Activated naive CD4-positive, alpha-beta T cell (primary cell): Measurements from ENCODE around the gene RASAL2.

Experiments used
- DNase-seq, 4 experiments: peaks; one replicate each; lab custom pipeline; 2025; lab: John Stamatoyannopoulos, UW

Gene RASAL2

DNA sequence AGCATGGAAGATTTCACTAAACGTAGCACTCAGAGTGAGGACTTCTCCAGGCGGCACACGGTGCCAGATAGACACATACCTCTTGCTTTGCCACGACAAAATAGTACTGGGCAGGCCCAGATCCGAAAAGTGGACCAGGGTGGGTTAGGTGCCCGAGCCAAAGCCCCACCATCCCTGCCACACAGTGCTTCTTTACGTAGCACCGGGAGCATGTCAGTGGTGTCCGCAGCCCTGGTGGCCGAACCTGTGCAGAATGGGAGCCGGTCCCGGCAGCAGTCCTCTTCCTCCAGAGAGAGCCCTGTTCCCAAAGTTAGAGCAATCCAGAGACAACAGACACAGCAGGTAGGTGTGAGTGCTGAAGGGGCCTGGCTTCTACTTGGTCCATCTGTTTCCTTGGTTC, 364.3 kb downstream of the RASAL2 start:
- no peak for DNase-seq

DNA sequence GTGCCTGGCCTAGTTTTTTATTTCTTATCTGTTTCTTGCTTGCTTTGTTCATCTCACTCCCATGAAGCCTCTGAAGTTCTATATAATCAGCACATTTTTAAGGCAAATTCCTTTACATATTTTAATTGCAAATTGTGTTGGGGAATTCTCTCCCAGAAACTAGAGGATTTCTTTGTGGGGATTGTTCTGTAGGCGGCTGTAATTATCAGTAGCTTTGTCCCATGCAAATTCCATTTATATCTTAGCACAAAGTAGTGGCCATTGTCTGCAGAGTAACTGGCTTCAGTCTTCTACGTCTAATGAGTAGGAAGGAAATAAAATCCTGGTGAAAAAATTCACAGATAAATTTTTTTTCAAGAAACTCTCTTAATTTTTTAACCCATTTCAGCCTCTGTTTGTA, 367.2 kb downstream of the RASAL2 start:
- no peak for DNase-seq

DNA sequence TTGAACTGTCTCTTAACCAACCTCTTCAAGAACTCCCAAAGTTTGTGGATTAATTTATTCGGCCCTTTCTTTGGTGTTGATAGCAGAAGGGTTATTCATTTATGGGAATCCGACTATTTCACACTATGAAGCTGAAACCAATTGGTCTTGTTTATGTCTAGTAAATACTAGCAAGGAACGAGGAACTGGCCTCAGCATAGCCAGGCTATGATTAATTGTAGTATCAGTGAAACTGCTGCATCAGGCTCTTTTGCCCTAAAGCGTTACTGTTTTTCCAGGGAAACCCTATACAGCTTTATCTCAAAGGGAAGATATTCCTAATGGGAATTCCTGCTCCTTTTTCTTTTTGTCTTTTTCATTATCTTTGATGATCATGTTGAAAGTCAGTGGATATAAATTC, 367.8 kb downstream of the RASAL2 start:
- no peak for DNase-seq

DNA sequence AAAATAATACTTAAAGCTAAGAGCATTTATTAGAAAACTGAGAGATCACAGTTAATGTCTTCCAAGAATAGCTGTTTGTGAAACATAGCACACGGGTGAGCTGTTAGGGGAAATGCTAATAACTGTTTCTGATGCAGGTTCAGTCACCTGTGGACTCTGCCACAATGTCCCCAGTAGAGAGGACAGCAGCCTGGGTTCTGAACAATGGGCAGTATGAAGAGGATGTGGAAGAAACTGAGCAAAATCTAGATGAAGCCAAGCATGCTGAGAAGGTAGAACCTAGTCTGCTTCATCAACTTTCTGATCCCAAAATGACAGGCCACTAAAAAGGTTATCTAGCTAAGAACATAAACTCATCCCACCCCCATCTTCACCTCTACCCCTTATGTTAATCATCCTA, 370.2 kb downstream of the RASAL2 start:
- DNase-seq, result no peak

DNA sequence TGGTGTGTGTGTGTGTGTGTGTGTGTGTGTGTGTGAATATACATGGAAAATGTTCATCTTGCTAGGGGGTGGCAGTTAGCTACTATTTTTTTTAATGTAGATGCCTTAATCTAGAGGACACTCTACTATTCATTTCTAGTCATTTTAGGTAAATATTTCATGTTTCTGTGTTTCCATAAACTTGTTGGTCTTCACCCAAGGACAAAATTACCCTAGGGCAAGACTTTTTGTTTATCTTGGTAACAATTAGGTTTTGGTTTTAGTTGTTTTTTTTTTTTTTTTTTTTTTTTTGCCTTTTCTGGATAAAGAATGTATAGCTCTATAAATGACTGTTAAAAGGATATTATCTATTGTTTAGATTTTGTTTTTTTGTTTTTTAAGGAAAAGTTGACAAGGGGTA, 370.7 kb downstream of the RASAL2 start:
- DNase-seq, result no peak

DNA sequence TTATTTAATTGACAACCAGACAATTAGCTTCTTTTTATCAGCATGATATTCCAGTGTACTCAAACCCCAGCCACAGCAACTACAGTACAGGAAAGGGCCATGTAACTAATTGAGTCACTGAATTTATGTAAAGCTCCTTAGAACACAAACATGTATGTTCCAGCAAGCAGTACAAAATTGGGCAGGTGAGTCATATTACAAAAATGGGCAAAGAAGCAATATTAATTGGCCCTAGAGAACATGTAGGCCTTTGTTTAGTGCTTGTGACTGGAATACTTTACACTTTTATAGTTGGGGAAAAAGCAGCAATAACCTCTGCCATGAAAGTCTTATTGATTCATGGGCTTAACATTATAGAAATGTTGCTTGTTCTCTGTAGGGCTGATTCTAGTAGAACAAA, 371.1 kb downstream of the RASAL2 start:
- DNase-seq, result no peak

DNA sequence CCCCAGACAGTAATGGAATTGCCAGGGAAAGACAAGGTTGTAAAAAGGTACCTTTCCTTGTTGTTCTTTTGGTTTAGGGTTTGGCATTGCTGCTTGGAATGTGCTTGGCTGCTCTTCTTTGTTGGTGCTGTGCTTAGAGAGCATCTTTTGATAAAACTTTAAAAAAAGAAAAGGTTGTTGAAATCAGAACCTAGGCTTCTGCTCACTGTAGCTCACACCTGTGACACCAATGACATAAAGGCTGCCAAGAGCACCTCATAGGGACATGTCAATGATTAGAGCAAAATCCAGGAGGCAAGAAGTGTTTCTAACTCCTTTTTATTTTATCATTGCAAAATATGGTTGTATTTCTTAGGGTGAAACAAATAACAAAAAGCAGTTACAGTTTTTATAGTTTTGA, 373.9 kb downstream of the RASAL2 start:
- no peak for DNase-seq

DNA sequence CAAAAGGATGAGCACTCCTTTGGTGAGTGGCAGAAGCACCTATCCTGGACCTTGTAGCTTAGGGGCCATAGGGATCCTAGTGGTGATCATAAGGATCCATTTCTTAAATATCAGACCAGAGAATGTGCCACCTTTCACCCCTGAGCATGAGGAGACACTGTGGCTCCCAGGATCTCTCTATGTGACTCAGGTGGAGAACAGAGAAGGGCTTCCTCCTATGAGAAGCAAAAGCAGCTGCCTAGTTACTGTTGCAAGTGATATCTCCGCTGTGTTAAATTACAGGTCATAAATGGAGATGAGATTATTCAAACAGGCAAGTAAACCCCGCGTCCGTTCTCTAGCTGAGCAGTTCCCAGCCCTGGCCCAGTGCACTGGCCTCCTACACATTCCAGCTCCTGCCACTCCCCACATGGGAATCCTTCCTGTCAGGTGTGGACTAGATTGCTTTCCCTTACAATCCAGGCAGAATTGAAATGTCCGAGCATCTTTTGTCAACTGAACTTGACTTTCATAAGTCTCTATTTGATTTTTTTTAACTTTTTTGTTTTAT, 376.6 kb downstream of the RASAL2 start:
- DNase-seq, result no peak

DNA sequence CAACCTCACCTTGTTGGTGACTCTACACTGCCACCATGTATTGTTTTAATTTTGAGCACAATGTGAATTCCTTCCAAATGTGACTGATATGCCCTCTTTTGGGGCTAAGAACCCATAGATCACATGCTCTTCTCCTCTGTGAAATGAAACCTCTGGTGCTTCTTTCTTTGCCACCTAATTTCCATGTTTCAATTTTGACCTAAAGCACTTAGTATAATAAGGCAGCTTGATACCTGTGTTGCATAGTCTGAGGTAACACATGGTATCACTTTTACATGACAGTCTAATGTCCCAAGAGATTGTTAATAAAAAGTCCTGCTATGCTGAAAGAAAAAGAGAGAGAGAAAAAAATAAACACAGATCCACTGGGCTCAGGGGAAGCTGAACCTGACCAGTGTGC, 378.6 kb downstream of the RASAL2 start:
- no peak for DNase-seq

DNA sequence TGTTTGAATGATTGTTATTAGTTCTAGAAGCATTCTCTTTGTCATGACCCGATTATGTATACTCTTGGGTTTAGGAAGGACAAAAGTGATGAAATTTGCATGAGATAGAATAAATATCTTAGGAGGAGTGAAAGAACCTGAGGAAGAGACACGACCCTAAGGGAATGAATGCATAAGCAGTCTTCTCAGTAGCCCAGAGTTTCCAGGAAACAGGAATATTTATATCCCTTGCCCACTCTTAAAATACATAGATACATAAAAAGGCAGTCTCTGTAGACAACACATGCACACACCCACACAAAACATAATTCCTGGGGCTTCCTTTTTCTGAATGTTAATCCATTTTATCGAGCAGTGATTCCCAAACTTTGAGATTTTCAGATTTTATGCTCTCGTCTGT, 383.5 kb downstream of the RASAL2 start:
- no peak for DNase-seq

DNA sequence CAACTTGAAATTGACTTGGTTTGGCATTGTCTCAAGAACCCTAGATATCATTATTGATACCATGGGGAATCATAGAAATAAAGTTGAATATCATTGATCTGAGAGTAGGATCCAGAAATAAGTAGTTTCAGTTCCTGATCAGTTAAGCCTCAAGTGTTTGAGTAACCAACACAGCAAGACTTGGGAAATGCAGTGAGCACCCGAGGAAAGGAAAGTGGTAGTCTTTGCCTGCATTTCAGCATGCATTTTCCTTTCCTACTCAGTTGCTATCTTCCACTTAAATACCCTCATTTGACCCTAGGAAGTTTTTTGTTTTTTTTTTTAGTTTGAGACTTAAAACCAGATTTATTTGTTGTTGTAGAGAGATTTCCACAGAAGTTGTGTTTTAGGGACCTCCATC, 383.9 kb downstream of the RASAL2 start:
- DNase-seq, result no peak

DNA sequence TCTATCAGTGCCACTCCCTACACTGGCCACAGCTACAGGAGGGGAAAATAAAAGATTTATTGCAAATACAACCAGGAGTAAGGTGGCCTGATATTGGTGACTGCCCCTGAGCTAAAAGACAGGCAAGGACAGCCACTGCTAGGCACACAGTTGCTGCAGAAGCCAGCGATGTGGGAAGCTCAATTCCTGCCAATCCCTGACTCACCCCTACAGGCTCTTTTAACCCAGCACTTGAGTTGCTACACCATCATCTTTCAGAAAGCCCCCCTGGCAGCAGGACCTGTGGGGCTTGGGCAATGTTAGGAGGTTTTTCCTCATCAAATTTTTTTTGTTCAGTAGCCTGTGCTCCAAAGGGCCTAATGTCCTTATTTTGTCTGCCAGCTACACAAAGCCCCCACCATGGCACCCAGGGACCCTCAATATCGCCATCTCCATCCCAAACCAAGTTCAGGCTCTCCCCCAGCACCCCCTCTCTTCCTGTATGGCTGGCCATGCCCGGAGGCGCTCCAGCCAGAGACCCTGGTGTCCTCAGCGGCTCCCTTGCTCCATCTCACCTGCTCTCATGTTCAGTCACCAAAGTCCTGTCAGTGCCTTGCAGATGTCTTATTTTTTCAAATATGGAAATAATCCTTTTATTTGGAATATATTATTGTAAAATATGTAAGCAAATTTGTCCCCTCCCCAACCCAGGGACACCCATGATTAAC, 389.5 kb downstream of the RASAL2 start:
- DNase-seq, result no peak

DNA sequence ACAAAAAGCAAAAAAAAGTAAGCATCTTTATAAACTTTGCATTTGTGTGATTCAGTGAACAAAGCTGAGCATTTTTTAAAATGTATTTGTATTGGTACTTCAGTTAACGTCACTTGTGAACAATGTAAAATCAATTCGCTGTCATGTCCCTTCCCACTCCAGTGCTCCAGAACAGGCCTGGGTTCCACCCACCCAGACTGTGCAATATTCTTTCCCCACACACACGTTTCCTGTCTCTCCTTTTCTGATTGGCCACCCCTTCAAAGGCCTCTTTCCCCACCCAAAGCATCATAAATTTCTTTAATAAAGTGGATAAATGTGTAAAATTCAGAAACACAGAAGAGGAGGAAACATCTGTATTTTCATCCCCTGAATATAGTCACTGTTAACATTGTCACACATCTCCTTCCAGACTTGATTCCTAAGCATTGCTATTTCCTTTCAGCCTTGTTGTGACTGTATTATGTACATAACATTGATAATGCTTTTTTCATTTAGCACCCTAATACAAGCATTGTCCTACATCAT, 390.9 kb downstream of the RASAL2 start:
- no peak for DNase-seq

DNA sequence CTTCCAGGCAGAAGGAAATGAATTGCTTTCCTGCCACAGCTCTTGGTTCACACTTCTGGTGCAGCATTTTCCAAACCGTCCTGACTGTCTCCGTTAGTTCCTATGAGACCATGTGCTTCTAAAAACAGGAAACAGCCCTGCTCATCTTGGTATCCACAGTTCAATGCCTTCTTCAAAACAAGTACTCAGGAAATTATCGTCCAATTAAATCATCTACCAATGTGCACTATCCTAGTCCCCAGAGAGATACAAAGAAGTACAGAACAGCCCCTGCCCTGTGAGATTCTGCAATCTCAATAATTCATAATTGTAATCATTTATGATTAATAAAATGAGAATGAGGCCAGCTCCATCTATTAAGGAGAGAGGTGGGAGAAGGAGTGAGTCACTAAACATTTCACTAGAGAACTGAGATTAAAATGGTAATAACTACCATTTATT, 391.7 kb downstream of the RASAL2 start:
- no peak for DNase-seq

DNA sequence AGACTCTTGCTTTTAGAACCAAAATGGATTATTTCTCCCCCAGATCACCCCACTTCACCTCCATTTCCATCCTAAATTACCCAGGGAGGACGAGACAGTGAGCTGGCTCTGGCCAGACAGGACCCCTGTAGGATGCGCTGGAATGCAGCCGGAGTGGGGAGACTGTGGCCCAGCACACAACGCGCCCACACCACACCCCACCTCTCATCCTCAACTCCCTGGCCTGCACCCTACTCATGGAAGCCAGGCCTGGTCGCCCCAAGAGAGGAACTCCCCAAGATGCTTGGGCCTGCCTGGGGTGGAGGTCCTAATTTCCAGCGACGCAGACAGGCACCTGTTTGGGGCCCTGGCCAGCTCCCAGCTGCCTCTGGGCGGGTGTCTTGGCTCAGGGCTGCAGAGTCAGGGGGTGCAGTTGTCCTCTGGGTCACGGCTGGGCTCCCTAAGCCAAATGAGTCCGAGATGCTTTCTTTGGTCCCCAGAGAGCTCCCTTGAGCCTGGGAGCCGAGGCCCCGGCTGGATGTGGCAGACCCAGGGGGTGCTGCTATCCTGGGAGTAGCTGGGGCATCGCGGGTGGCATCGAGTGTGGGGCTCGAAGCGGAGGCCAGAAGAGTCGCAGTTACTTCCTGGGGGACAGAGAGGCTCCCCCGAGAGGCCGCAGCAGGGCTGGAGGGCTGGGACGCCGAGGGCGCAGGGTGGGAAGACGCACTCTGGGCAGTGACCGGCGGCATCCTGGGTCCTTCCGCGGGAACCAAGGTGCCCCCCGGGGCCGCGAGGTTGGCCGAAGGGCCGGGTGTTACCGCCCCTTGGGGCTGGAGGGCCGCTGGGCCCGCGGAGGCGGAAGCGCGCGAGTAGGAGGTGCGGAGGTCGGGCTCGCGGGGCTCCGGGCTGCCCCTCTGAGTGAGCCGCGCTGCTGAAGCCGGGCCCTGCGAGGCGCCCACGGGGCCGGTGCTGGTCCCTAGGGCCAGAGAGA, 392.5 kb downstream of the RASAL2 start:
- no peak for DNase-seq

DNA sequence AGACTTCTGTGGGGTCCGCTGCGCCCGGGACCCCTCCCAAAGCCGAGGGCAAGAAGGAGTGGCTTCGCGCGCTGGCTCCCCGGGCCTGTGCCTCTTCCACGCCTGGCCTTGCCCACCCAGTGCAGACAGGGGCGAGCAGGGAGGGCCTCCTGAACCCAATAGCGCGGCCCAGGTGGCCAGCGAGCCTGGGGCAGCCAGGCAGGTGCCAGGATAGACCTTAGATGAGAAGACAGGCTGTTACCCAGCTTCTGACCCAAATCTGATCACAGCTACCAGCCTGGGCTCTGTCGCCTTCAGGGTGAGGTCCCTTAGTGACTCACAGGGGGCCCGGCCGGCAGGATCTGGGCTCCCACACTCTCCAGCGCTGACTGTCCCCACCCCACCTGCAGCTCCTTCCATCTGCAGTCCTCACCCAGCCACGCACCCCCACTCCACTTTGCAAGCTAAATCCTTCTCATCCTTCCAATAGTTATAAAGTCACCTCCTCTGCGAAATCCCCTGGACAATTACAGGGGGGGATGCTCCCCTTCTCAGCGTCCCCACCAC, 393.2 kb downstream of the RASAL2 start:
- DNase-seq, result no peak

DNA sequence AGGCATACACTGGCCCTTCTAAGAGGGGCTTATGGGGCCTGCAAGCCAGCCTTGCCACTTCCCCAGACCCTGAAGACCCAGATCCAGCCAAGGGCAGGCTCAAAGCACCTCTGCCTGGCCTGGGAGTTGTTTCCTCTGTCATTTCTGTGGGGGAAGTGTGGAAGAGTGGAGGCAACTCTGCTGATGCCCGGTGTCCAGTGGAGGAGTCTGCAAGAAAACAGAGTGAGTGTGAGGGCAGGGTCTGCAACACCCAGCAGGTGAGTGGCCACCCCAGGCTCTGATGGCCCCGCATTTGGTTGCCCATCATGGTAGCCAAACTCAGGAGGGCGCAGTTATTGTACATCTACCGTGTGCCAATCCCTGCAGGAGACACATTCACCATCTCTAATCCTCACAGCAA, 394.5 kb downstream of the RASAL2 start:
- no peak for DNase-seq

DNA sequence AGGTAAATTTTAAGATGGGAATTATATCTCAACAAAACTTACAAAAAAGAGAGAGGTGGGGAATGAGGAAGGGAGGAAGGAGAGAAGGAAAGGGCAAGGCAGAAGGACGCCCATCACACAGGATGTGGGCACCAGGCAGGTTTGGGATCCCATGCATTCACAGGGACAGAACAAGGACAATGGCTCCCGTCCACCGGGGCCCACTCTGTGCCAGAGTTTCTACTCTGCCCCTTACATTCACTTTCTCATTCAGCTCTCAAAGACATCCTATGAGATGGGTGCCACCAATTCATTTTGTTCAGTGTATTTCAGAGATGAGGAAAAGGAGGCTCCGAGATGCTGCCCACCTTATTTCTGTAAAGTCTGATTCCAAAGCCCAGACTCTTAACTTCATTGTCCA, 395.5 kb downstream of the RASAL2 start:
- DNase-seq, result no peak

DNA sequence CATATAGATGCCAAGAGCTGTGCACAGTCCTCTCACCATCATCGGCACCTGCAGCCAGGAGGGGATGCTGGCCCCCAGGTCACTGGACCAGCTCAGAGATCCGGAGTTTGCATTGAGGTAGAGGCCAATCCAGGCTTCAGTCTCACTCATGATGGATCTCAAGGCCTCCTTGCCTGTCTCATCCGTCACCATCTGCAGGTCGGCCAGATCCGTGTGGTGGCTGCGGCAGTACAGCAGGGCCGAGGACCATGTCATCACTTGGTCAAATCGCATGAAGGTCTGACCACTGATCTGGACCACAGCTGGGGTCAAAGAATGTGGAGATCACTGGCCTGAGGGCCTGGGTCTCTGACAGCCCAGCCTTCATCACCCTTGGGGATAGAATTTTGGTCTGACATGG, 396.2 kb downstream of the RASAL2 start:
- DNase-seq, result no peak

DNA sequence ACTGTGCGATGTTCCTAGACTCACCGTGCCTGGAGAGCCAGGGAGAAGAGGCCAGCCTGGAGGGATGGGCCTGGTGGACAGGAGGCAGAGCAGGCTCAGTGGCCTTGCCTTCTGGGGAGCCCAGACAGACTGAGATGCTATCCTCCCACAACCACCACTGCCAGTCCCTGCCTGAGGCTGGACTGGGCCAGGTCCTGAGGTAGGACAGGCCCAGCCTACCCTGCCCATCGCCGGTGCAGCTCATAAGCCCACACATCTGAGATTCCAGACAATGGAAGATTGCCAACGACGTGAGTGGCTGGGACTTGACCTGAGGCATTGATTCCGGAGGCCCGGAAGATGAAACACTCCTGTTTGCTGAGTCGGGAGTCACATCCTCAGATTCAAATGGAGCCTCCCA, 397.1 kb downstream of the RASAL2 start:
- DNase-seq, result no peak

DNA sequence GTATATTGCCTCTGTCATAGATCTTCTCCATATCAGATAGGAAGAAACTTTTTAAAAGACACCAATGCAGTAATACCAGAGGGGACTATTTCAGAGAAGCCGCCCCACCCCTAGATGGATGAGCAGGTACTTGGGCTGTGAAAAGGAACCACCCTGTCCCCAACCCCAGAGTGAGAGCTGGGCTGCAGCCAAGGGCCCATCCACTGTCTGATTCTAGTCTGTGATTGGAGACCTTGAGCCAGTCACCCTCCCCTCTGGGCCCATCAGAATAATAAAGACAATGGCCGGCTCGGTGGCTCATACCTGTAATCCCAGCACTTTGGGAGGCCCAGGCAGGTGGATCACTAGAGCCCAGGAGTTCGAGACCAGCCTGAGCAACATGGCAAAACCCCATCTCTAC, 397.8 kb downstream of the RASAL2 start:
- DNase-seq, result no peak

DNA sequence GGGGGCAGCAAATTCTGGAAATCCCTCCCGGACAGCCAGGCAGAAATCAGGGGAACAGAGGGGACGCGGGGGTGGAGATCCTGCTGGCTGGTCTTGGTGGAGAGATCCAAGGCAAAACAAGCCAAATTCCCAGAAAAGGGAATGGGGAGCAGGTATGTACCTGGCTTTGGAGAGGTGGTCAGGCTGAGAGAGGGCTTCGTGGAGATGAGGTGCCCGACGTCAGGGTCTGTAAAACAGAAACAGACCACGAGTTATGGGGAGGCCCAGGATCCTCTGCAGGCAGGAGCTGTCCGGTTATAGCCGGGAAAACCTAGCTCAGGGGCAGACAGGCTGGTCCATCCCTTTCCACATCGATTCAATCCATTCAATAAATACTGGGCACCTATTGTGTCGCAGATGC, 398.4 kb downstream of the RASAL2 start:
- no peak for DNase-seq
